ENCODE data around the gene C19orf47. TPM values are rescaled to one million over a fixed set of nuclear protein-coding genes. Genes with fewer than 3 reads are reported as not detected.

Gene C19orf47
- 18.0 TPM for total RNA-seq (2021; ENCODE audit: unreplicated experiment)
- polyA plus RNA-seq (2012): 10.0 and 12.5 TPM in 2 replicates
- percentile 54 among the genes with signal in this experiment for Bru-seq, nascent RNA
- percentile 59 among the genes with signal in this experiment for BruChase-seq, experiment 1, labeled RNA remaining after a 6-hour chase
- percentile 60 among the genes with signal in this experiment for BruChase-seq, experiment 2, labeled RNA remaining after a 2-hour chase
- long read RNA-seq, partial matches to known transcripts: 4 of 14 reads
- long read RNA-seq, other reads (novel, unspliced or antisense): 9 of 14 reads

GRCh38 chr19:40348125-40348913, at the start of gene C19orf47, which contains the start of gene PLD3:
Gene C19orf47 (minus strand): TSS chr19:40348397. CDS start chr19:40341857, 6,540 bp downstream.
Gene PLD3 (plus strand): TSS chr19:40348695. CDS start chr19:40366484, 17,789 bp downstream.
- Histone ChIP-seq H3K36me3 (ENCODE audit: control insufficient read depth in 1 of 2, insufficient read depth in 2 of 2, low read length in 2 of 2) (no peaks in the 10 kb centered on the region; a peak in 1 of 4 replicates), H3K27ac (ENCODE audit: low read depth, low read length) (peak within 1 kb of the TSS; percentile 57), H3K4me3 (replicated peaks in 1 of 2; ENCODE audit: low read depth in 1 of 2, low read length in 2 of 2) (peak within 1 kb of the TSS; percentile 78 to 95), H3K79me2 (ENCODE audit: insufficient read depth, low read length) (peaks cover 38% of the 10 kb centered on the region), H4K20me1 (ENCODE audit: insufficient read depth) (no peaks in the 10 kb centered on the region), H3K9me3 (ENCODE audit: control insufficient read depth in 1 of 2, insufficient read depth in 1 of 2, low read depth in 1 of 2, low read length in 2 of 2) (no peaks in the 10 kb centered on the region), H3K27me3 (ENCODE audit: insufficient read depth, low read length) (no peaks in the 10 kb centered on the region), H3K9ac (ENCODE audit: low read length) (peak within 1 kb of the TSS; percentile 74), H3K4me1 (ENCODE audit: control insufficient read depth in 1 of 2, insufficient read depth in 2 of 2, low read length in 2 of 2) (peaks cover 4 to 14% of the 10 kb centered on the region in 2 experiments; a peak in 3 of 4 replicates), H3K9me2 (ENCODE audit: insufficient read depth) (no peaks in the 10 kb centered on the region), H2AFZ (ENCODE audit: low read depth, low read length, poor library complexity, severe bottlenecking) (no peak within 1 kb of the TSS), H3K4me2 (ENCODE audit: low read length) (peak within 1 kb of the TSS; percentile 90)
- intact Hi-C loops (cut with micrococcal nuclease): no loop called here
- ChIA-PET RAD21 (ENCODE audit: low non-redundant PET in 1 of 2, low total read pairs in 2 of 2, uncharacterized antibody in 2 of 2, unreplicated experiment in 2 of 2) (no interaction called here), POLR2A (interaction anchor here (0.6 to 1.4 kb wide), 7 partner anchors 13 to 1345 kb away, joined by 3 to 5 read pairs (median 3); partner anchors contain the start of gene SERTAD1), CTCF (interaction anchor here (0.6 to 0.8 kb wide), 2 partner anchors 43 to 287 kb away, joined by 3 to 4 read pairs; no protein-coding TSS in a partner anchor)
- BruUV-seq (replicated peaks): no TSS peak
- peak; percentile 97 for DNase-seq (ENCODE audit: low read depth, low spot score)
- peak; percentile 97 for ATAC-seq
- TF ChIP-seq REST (IDR thresholded peaks at IDR 0.05; ENCODE audit: low read depth): no peak
- peak; percentile 62 for TF ChIP-seq SIN3A (IDR thresholded peaks at IDR 0.05; ENCODE audit: low read depth)
- TF ChIP-seq EZH2 (IDR thresholded peaks at IDR 0.05): no peak
- peak; percentile 27; the same call in 1 of the 2 replicates for TF ChIP-seq ZFX (IDR thresholded peaks at IDR 0.05)
- peak; percentile 27 for TF ChIP-seq TCF7L2 (IDR thresholded peaks at IDR 0.05; ENCODE audit: borderline replicate concordance, extremely low read depth, insufficient read depth, insufficient read length)
- 0 out of 2 replicates have a peak, but pooled peaks have one; percentile 15 for TF ChIP-seq EGR1 (IDR thresholded peaks at IDR 0.05; ENCODE audit: low read depth)
- TF ChIP-seq CBX3 (IDR thresholded peaks at IDR 0.05; ENCODE audit: low read depth): no peak
- peak; percentile 92 for TF ChIP-seq YY1 (IDR thresholded peaks at IDR 0.05; ENCODE audit: extremely low read depth, insufficient replicate concordance, low read depth, low read length)
- no peak for TF ChIP-seq RAD21 (IDR thresholded peaks at IDR 0.05; ENCODE audit: low read depth)
- TF ChIP-seq SP1 (IDR thresholded peaks at IDR 0.05; ENCODE audit: low read depth): peak; percentile 77
- TF ChIP-seq CTCF (IDR thresholded peaks at IDR 0.05 in 2 of 3, conservative IDR thresholded peaks at IDR 0.05 in 1 of 3; ENCODE audit: borderline replicate concordance in 1 of 3, insufficient read depth in 1 of 3, low read depth in 2 of 3, low read length in 2 of 3): no peak
- TF ChIP-seq CEBPB (IDR thresholded peaks at IDR 0.05; ENCODE audit: low read depth): no peak
- no peak for TF ChIP-seq SRF (IDR thresholded peaks at IDR 0.05; ENCODE audit: low read depth)
- no peak for TF ChIP-seq ZBTB33 (IDR thresholded peaks at IDR 0.05; ENCODE audit: extremely low read depth, insufficient replicate concordance, low read length)
- TF ChIP-seq POLR2AphosphoS5 (IDR thresholded peaks at IDR 0.05; ENCODE audit: low read depth, low read length): peak; percentile 92
- no peak for TF ChIP-seq ATF3 (IDR thresholded peaks at IDR 0.05)
- no peak for TF ChIP-seq EZH2phosphoT487 (IDR thresholded peaks at IDR 0.05; ENCODE audit: borderline replicate concordance)
